ENCODE results near the gene ADRM1.

ADRM1 gene

DNA sequence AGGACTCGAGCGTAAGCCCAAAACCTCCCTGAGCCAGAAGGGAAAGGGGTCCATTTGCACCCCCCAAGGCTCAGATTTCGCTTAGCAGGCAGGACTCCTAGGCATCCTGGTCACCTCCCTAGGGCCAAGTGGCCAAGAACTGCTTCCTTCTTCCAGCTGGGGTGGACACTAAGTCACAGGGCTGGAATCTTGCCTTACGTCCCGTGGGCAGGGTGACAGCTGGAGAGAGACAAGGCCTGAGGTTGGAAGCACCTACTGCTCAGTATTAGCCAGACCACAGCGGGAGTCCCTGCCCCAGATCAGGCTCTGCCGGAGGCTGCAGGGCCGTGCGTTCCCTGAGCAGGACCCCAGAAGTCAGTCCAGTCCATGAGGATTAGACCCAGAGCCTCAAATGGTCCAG is 44.6 kb downstream of the ADRM1 start:
- Histone ChIP-seq H3K9me2 (ENCODE audit: low read depth, low read length) (no peaks in the 10 kb centered on the region), H3K27ac (ENCODE audit: low read depth, low read length, poor library complexity, severe bottlenecking) (no peak overlapping the region), H4K20me1 (ENCODE audit: insufficient read depth, low read length) (no peaks in the 10 kb centered on the region), H3K4me2 (ENCODE audit: low read length) (no peak overlapping the region), H3K79me2 (ENCODE audit: insufficient read depth, low read length) (no peaks in the 10 kb centered on the region), H3K4me1 (ENCODE audit: insufficient read depth, low read length, severe bottlenecking) (peaks cover 16% of the 10 kb centered on the region), H3K9me3 (ENCODE audit: low read length) (no peaks in the 10 kb centered on the region), H3K36me3 (ENCODE audit: insufficient read depth, low read length) (no peaks in the 10 kb centered on the region; the same call in 1 of the 2 replicates), H2AFZ (ENCODE audit: low read length) (no peak overlapping the region), H3K4me3 (ENCODE audit: low read depth, low read length, poor library complexity, severe bottlenecking) (no peak overlapping the region), H3K9ac (ENCODE audit: low read length) (no peak overlapping the region), H3F3A (ENCODE audit: insufficient read depth, low read length) (no peaks in the 10 kb centered on the region), H3K27me3 (ENCODE audit: insufficient read depth, low read length) (no peaks in the 10 kb centered on the region; the same call in 1 of the 2 replicates)
- TF ChIP-seq CTCF (IDR thresholded peaks at IDR 0.05; ENCODE audit: low read length) (no peak), EZH2 (IDR thresholded peaks at IDR 0.05; ENCODE audit: borderline replicate concordance, low read length) (no peak)

- Histone ChIP-seq H2AFZ (ENCODE audit: low read length) (no peak overlapping the region), H4K20me1 (ENCODE audit: insufficient read depth, low read length) (no peaks in the 10 kb centered on the region), H3F3A (ENCODE audit: insufficient read depth, low read length) (no peaks in the 10 kb centered on the region), H3K27me3 (ENCODE audit: insufficient read depth, low read length) (no peaks in the 10 kb centered on the region; the same call in 1 of the 2 replicates), H3K36me3 (ENCODE audit: insufficient read depth, low read length) (no peaks in the 10 kb centered on the region; the same call in 1 of the 2 replicates), H3K9ac (ENCODE audit: low read length) (no peak overlapping the region), H3K9me3 (ENCODE audit: low read length) (no peaks in the 10 kb centered on the region), H3K27ac (ENCODE audit: low read depth, low read length, poor library complexity, severe bottlenecking) (no peak overlapping the region), H3K79me2 (ENCODE audit: insufficient read depth, low read length) (no peaks in the 10 kb centered on the region), H3K9me2 (ENCODE audit: low read depth, low read length) (no peaks in the 10 kb centered on the region), H3K4me3 (ENCODE audit: low read depth, low read length, poor library complexity, severe bottlenecking) (no peak overlapping the region), H3K4me2 (ENCODE audit: low read length) (no peak overlapping the region), H3K4me1 (ENCODE audit: insufficient read depth, low read length, severe bottlenecking) (peaks cover 7% of the 10 kb centered on the region)
- TF ChIP-seq CTCF (IDR thresholded peaks at IDR 0.05; ENCODE audit: low read length) (no peak), EZH2 (IDR thresholded peaks at IDR 0.05; ENCODE audit: borderline replicate concordance, low read length) (no peak)
These were observed 45.8 kb downstream of the ADRM1 start for GRCh38 chr20:62348604-62349003.

DNA sequence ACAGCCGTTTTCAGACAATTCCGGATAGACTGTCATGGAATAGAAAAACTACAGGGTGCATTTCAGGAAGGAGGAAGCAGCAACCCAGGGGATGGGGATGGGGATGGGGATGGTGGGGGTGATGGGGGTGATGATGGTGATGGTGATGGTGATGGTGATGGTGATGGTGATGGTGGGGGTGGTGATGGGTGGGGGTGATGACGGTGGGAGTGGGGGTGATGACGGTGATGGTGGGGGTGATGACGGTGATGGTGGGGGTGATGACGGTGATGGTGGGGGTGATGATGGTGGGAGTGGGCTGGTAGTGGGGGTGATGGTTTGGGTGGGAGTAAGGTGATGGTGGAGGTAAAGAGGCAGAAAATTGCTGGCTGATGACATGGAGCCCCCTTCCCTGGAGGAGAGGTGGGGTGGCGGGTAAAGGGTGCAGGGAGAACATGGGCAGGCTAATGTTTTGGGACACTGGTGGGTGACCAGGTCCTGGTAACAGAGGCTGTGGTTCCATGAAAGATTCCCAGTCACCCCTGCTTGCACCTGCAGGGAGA is 46.8 kb downstream of the ADRM1 start:
- H4K20me1 ChIP-seq (ENCODE audit: insufficient read depth, low read length): no peaks in the 10 kb centered on the region
- H3K27me3 ChIP-seq (ENCODE audit: insufficient read depth, low read length): no peaks in the 10 kb centered on the region; the same call in 1 of the 2 replicates
- TF ChIP-seq CTCF (IDR thresholded peaks at IDR 0.05; ENCODE audit: low read length) (no peak), EZH2 (IDR thresholded peaks at IDR 0.05; ENCODE audit: borderline replicate concordance, low read length) (no peak)
- H3K4me3 ChIP-seq (ENCODE audit: low read depth, low read length, poor library complexity, severe bottlenecking): no peak overlapping the region
- H3K4me1 ChIP-seq (ENCODE audit: insufficient read depth, low read length, severe bottlenecking): peaks cover 3% of the 10 kb centered on the region
- no peaks in the 10 kb centered on the region for H3K9me3 ChIP-seq (ENCODE audit: low read length)
- H3K36me3 ChIP-seq (ENCODE audit: insufficient read depth, low read length): no peaks in the 10 kb centered on the region; the same call in 1 of the 2 replicates
- no peaks in the 10 kb centered on the region for H3F3A ChIP-seq (ENCODE audit: insufficient read depth, low read length)
- no peak overlapping the region for H2AFZ ChIP-seq (ENCODE audit: low read length)
- H3K9me2 ChIP-seq (ENCODE audit: low read depth, low read length): no peaks in the 10 kb centered on the region
- no peak overlapping the region for H3K4me2 ChIP-seq (ENCODE audit: low read length)
- no peak overlapping the region for H3K27ac ChIP-seq (ENCODE audit: low read depth, low read length, poor library complexity, severe bottlenecking)
- no peaks in the 10 kb centered on the region for H3K79me2 ChIP-seq (ENCODE audit: insufficient read depth, low read length)
- no peak overlapping the region for H3K9ac ChIP-seq (ENCODE audit: low read length)
